Lower lobe of right lung (tissue), 2 donors: Measurements from ENCODE around the gene HSD17B14. TPM values are rescaled to one million over a fixed set of nuclear protein-coding genes. Genes with fewer than 3 reads are reported as not detected.

Experiments used
- ATAC-seq, 2 donors: fragments of 200-7000 bp; cut with Tn5 transposase; one replicate each; pipeline ENCODE4 v1.9.1; 2020 to 2022; ENCODE audit warnings: mild to moderate bottlenecking in 2 of 2, moderate library complexity in 2 of 2
- DNase-seq: peaks from one replicate; pipeline ENCODE4 v3.0.0-alpha.2; 2020
- H3K27ac ChIP-seq: fragments of 200-600 bp; one replicate; pipeline ENCODE4 v1.8.0; 2022
- H3K27me3 ChIP-seq: fragments of 200-600 bp; one replicate; pipeline ENCODE4 v1.8.0; 2022; ENCODE audit warnings: low read depth
- H3K36me3 ChIP-seq: fragments of 200-600 bp; one replicate; pipeline ENCODE4 v1.8.0; 2022; ENCODE audit warnings: mild to moderate bottlenecking
- H3K4me1 ChIP-seq: fragments of 200-600 bp; one replicate; pipeline ENCODE4 v1.8.0; 2022
- H3K4me3 ChIP-seq: fragments of 200-600 bp; one replicate; pipeline ENCODE4 v1.8.0; 2022; ENCODE audit warnings: mild to moderate bottlenecking
- H3K9me3 ChIP-seq: fragments of 200-600 bp; one replicate; pipeline ENCODE4 v1.8.0; 2022
- intact Hi-C: fragments of 100-400 bp; cut with DNase I; formaldehyde crosslinking; loops from one replicate; pipeline ENCODE4 v1.11.0; 2022
- total RNA-seq: library from RNA; stranded (reverse); fragmentation: NEBNext Ultra II Directional; extraction: Animal tissue kit (Norgen Biotek cat#: 25700); gene quantifications from one replicate; pipeline ENCODE4 v1.2.1, GENCODE V29; 2021
- TF ChIP-seq, protein P1 (sequence below): fragments of 200-600 bp; IDR thresholded peaks from one replicate; pipeline ENCODE4 v1.8.0; 2022; ENCODE audit warnings: antibody characterized with exemption, mild to moderate bottlenecking
- donor health status: DM: no; HTN: yes; CAD: no; lungs with severe emphysema.

HSD17B14 gene
- total RNA-seq, 1 donor from 2014 or later, result 22.7 TPM

DNA sequence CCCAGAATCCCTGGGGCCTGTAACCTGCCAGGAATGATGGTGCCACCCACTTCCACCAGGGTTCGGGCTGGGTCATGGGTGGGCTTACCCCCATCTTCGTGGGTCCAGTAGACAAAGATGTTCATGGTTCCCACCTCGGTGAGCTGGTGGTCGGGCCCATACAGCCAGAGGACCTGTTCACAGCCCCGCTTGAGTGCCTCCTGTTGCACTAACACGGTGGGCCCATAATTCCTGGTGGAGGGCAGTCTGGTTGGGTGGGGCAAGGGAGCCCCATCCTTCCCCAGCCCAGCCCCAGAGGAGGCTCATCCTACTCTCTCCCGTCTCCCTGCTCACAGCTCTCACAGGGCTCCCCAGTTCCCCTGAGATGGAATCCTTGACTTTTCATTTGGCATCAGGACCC, 39.2 kb downstream of the HSD17B14 start:
- Histone ChIP-seq H3K27me3 (no peaks in the 10 kb centered on the region), H3K9me3 (no peaks in the 10 kb centered on the region), H3K4me1 (peaks cover 18% of the 10 kb centered on the region), H3K36me3 (peaks cover 12% of the 10 kb centered on the region), H3K27ac (no peak overlapping the region), H3K4me3 (no peak overlapping the region)
- TF ChIP-seq, protein P1, sequence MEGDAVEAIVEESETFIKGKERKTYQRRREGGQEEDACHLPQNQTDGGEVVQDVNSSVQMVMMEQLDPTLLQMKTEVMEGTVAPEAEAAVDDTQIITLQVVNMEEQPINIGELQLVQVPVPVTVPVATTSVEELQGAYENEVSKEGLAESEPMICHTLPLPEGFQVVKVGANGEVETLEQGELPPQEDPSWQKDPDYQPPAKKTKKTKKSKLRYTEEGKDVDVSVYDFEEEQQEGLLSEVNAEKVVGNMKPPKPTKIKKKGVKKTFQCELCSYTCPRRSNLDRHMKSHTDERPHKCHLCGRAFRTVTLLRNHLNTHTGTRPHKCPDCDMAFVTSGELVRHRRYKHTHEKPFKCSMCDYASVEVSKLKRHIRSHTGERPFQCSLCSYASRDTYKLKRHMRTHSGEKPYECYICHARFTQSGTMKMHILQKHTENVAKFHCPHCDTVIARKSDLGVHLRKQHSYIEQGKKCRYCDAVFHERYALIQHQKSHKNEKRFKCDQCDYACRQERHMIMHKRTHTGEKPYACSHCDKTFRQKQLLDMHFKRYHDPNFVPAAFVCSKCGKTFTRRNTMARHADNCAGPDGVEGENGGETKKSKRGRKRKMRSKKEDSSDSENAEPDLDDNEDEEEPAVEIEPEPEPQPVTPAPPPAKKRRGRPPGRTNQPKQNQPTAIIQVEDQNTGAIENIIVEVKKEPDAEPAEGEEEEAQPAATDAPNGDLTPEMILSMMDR, result no peak
- DNase-seq (no peak), ATAC-seq (no peak)
- intact Hi-C loops, result no loop called here

DNA sequence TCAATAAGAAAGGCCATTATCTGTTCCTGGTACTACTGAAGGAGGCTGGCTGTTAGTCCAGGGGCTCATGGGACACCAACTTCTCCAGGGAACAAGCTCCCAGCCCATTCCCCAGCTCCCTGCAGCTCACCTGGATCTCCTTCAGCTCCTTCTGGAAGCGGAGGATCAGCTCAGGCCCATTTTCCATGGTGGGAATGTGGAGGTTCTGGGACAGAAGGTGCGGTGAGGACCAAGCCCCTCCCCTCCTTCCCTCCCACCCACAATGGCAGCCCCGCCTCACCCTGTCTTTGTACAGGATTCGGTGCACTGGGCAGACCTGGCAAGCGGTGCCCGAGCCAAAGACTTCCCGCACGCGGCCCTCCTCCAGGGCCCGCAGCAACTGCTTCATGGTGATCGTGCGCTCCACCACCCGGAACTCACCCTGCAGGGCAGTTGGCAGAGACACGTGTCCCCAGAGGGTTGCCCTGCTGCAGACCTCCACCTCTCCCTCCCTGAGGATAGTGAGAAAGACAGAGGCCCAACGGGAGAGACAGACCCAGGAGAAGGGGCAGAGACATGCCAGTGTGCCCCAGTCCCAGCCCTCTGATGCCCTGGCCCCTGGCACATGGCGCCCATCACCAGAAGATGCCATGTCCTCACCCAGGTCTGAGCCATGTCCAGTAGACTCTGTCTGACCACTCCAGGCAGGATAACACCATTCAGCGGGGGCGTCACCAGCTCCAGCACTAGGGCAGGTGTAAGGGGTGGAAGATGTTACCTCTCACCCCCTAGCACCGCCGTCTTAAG, 39.8 kb downstream of the HSD17B14 start:
- Histone ChIP-seq H3K36me3 (peaks cover 12% of the 10 kb centered on the region), H3K4me3 (no peak overlapping the region), H3K27ac (peak overlapping the region; percentile 71), H3K27me3 (no peaks in the 10 kb centered on the region), H3K9me3 (no peaks in the 10 kb centered on the region), H3K4me1 (peaks cover 18% of the 10 kb centered on the region)
- no peak for DNase-seq
- intact Hi-C loops, result no loop called here
- TF ChIP-seq, protein P1, result no peak
- no peak for ATAC-seq

- DNase-seq (no peak), ATAC-seq (peak; percentile 4 to 11)
- Histone ChIP-seq H3K4me1 (peaks cover 18% of the 10 kb centered on the region), H3K27ac (peak overlapping the region; percentile 71), H3K27me3 (no peaks in the 10 kb centered on the region), H3K36me3 (peaks cover 12% of the 10 kb centered on the region), H3K4me3 (peak overlapping the region; percentile 58), H3K9me3 (no peaks in the 10 kb centered on the region)
- TF ChIP-seq, protein P1, result no peak
- intact Hi-C loops, result no loop called here
Observed at GRCh38 chr19:48795685-48796070, 40.6 kb downstream of the HSD17B14 start.

DNA sequence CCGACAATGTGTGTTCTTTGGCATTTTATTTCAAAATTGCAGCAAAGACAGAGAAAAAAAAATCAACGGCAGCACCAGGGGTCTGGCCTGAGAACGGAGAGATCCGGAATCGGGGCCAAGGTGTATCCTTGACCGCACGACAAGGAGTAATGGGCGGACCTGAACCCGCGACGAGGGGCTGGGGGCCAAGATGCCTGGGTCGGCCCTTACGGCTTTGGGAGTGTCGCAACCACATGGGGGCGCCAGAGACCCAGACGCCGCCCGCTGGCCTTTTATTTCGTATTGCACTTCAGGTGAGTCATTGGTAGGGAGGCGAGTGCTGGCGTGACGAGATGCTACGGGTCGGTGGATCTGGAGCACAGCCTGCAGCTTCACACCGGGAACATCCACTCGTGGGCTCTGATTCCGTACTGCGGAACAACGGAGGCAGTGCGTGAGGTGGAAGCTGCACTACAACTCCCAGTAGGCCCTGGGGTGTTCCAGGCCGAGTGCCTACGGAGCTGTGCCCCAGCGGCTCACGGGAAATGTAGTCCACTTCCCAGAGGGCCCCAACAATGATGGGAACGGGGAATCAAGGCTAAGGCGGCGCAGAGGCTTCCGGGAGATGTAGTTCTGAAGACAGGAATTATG, 41.1 kb downstream of the HSD17B14 start:
- no peaks in the 10 kb centered on the region for H3K9me3 ChIP-seq
- H3K36me3 ChIP-seq, result peaks cover 12% of the 10 kb centered on the region
- intact Hi-C loops, result no loop called here
- peak overlapping the region; percentile 58 for H3K4me3 ChIP-seq
- TF ChIP-seq, protein P1, result peak; percentile 97
- H3K4me1 ChIP-seq, result peaks cover 18% of the 10 kb centered on the region
- H3K27me3 ChIP-seq, result no peaks in the 10 kb centered on the region
- peak; percentile 98 for ATAC-seq
- H3K27ac ChIP-seq, result peak overlapping the region; percentile 71
- peak; percentile 94 for DNase-seq

DNA sequence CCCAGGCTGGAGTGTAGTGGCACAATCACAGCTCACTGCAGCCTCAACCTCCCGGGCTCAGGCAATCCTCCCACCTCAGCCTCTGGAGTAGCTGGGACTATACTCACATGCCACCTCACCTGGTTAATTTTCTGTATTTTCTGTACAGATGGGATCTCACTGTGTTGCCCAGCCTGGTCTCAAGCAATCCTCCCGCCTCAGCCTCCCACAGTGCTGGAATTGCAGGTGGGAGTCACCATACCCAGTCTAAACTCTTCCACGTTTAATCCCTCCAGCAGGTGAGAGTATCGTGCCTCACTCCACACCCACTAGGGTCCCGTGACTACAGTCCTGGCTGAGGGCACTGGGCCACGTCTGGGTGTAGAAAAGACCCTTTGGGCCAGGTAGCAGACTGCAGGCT, 42.0 kb downstream of the HSD17B14 start:
- no peak for ATAC-seq
- Histone ChIP-seq H3K9me3 (no peaks in the 10 kb centered on the region), H3K36me3 (peaks cover 4% of the 10 kb centered on the region), H3K27me3 (no peaks in the 10 kb centered on the region), H3K4me1 (peaks cover 18% of the 10 kb centered on the region), H3K27ac (no peak overlapping the region), H3K4me3 (no peak overlapping the region)
- no peak for DNase-seq
- TF ChIP-seq, protein P1, result no peak
- intact Hi-C loops, result no loop called here
